OCI-LY1 (cell line): ENCODE data around the gene BUB1B.

Source experiments
- EZH2 ChIP-seq: fragments of 200-600 bp; sonication (generic), shearing (Covaris generic); IDR thresholded peaks from 2 replicates; pipeline ENCODE4 v1.8.0; 2017; ENCODE audit warnings: borderline replicate concordance, mixed run types, mild to moderate bottlenecking, antibody characterized with exemption, low read length, moderate library complexity, mixed read lengths
- TF ChIP-seq, protein P1 (sequence below): fragments of 200-600 bp; sonication (generic), shearing (Covaris generic); IDR thresholded peaks from 2 replicates; pipeline ENCODE4 v1.5.1; 2017; ENCODE audit warnings: mild to moderate bottlenecking, antibody characterized with exemption, low read length, moderate library complexity, mixed read lengths

DNA sequence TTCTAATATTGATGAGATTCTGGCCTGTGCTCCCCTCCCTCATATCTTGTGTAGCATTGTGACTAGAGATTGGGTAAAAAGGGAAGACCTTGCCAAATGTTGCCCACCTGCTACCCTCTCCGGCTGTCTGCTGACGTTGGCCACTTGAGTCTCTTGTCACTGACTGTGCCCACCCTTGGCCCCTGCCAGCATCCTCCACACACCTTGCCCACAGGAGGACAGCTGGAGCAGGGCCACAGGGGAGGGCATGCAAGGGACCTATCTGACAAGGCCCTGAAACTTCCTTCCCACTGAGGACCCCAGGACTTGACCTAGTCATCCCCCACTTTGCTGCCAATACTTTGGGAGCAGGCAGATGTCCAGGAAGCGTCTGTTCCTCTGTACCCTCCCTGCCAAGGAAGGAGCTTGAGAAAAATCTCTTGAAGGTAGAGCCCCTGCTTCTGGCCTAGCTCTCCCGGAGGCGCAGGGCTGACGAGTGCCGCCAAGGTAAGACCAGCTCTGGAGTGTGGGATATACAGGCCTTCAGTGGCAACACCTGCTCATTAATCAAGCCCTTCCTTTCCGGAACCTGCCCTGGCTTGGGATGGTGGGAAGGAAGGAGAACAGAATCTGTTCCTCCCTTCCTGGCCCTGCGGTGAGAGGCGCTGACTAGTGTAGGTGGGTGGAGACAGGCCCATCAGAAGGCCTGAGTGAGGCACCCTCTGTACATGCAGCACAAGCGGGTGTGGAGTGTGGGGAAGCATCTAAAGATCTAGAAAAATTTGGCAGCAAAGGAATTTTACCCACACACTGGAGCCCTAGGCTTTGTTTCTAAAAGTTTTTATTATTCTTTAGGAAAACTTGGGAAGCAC, 73.1 kb downstream of the BUB1B start:
- TF ChIP-seq, protein P1, sequence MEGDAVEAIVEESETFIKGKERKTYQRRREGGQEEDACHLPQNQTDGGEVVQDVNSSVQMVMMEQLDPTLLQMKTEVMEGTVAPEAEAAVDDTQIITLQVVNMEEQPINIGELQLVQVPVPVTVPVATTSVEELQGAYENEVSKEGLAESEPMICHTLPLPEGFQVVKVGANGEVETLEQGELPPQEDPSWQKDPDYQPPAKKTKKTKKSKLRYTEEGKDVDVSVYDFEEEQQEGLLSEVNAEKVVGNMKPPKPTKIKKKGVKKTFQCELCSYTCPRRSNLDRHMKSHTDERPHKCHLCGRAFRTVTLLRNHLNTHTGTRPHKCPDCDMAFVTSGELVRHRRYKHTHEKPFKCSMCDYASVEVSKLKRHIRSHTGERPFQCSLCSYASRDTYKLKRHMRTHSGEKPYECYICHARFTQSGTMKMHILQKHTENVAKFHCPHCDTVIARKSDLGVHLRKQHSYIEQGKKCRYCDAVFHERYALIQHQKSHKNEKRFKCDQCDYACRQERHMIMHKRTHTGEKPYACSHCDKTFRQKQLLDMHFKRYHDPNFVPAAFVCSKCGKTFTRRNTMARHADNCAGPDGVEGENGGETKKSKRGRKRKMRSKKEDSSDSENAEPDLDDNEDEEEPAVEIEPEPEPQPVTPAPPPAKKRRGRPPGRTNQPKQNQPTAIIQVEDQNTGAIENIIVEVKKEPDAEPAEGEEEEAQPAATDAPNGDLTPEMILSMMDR, result no peak
- no peak for TF ChIP-seq EZH2
